HCT116 (cell line): ENCODE results near the gene RTN4RL1. TPM values are rescaled to one million over a fixed set of nuclear protein-coding genes. Genes with fewer than 3 reads are reported as not detected.

Experiments
- ATAC-seq: fragments of 200-7000 bp; cut with Tn5 transposase; 2 replicates; pipeline ENCODE4 v1.9.1; 2020; ENCODE audit warnings: mild to moderate bottlenecking, moderate library complexity
- BruUV-seq: library from RNA; stranded (reverse); fragments of 400-500 nt; replicated peaks from 2 replicates; lab custom pipeline; 2021; lab: Mats Ljungman, UMichigan
- CTCF ChIA-PET: fragments of 300-600 bp; sonication (Branson Sonifier 250); formaldehyde crosslinking; loops from one replicate; lab custom pipeline; 2021; ENCODE audit warnings: antibody characterized with exemption; lab: Charles Lee
- POLR2A ChIA-PET: fragments of 300-600, 350-600 bp; sonication (Branson Sonifier 250); formaldehyde crosslinking; loops from one replicate; lab custom pipeline; 2021; ENCODE audit warnings: antibody characterized with exemption; lab: Charles Lee
- RAD21 ChIA-PET, 2 experiments: fragments of 300-600 bp; sonication (Branson Sonifier 250); formaldehyde crosslinking; loops; one replicate each; lab custom pipeline; 2023; ENCODE audit warnings: low total read pairs in 2 of 2; ENCODE audit not compliant: uncharacterized antibody in 2 of 2, unreplicated experiment in 2 of 2, low non-redundant PET in 1 of 2; lab: Charles Lee
- DNase-seq: peaks from one replicate; pipeline ENCODE4 v3.0.0-alpha.2; 2010; ENCODE audit warnings: low read depth, low spot score
- H2AFZ ChIP-seq: fragments of 200-600 bp; shearing (Covaris generic), sonication (generic); 2 replicates; pipeline ENCODE4 v1.6.1; 2017; ENCODE audit warnings: low read depth, mixed run types, mixed read lengths, antibody characterized with exemption, low read length; ENCODE audit not compliant: poor library complexity, severe bottlenecking
- H3K27ac ChIP-seq: 2 replicates; pipeline ENCODE4 v1.5.1; 2012; ENCODE audit warnings: low read depth, low read length
- H3K27me3 ChIP-seq: fragments of 200-600 bp; sonication (generic); 2 replicates; pipeline ENCODE4 v1.6.1; 2016; ENCODE audit warnings: mixed run types, low read length, mixed read lengths; ENCODE audit not compliant: insufficient read depth
- H3K36me3 ChIP-seq, 2 experiments: fragments of 200-500 bp in 1 of 2; fragments of 200-600 bp in 1 of 2; sonication (Bioruptor generic) in 1 of 2; sonication (generic) in 1 of 2; 2 replicates each; pipeline versions ENCODE4 v1.5.1 to v1.6.1; 2014 to 2016; ENCODE audit warnings: low read length in 2 of 2, inconsistent platforms in 1 of 2, mixed read lengths in 1 of 2, mixed run types in 1 of 2; ENCODE audit not compliant: insufficient read depth in 2 of 2, control insufficient read depth in 1 of 2
- H3K4me1 ChIP-seq, 2 experiments: fragments of 200-600 bp in 1 of 2; sonication (generic) in 1 of 2; 2 replicates each; pipeline versions ENCODE4 v1.5.1 to v1.6.1; 2012 to 2017; ENCODE audit warnings: low read length in 2 of 2, inconsistent platforms in 1 of 2, mild to moderate bottlenecking in 1 of 2, mixed read lengths in 1 of 2, mixed run types in 1 of 2, moderate library complexity in 1 of 2; ENCODE audit not compliant: insufficient read depth in 2 of 2, control insufficient read depth in 1 of 2
- H3K4me2 ChIP-seq: fragments of 200-600 bp; sonication (generic); 2 replicates; pipeline ENCODE4 v1.6.1; 2017; ENCODE audit warnings: mixed run types, low read length, mixed read lengths
- H3K4me3 ChIP-seq, 2 experiments: fragments of 200-600 bp in 1 of 2; sonication (generic) in 1 of 2; replicated peaks in 1 of 2; 2 replicates each; pipeline ENCODE4 v1.5.1; 2011 to 2016; ENCODE audit warnings: low read length in 2 of 2, control low read depth in 1 of 2, low read depth in 1 of 2, mild to moderate bottlenecking in 1 of 2, mixed read lengths in 1 of 2, mixed run types in 1 of 2
- H3K79me2 ChIP-seq: fragments of 200-600 bp; sonication (generic); 2 replicates; pipeline ENCODE4 v1.6.1; 2017; ENCODE audit warnings: mild to moderate bottlenecking, mixed run types, low read length, moderate library complexity, mixed read lengths; ENCODE audit not compliant: insufficient read depth
- H3K9ac ChIP-seq: fragments of 200-600 bp; sonication (generic); 2 replicates; pipeline ENCODE4 v1.6.1; 2016; ENCODE audit warnings: low read length, mixed read lengths
- H3K9me2 ChIP-seq: fragments of 200-600 bp; sonication (generic), shearing (Covaris generic); 2 replicates; pipeline ENCODE4 v1.6.1; 2017; ENCODE audit warnings: mixed run types, mild to moderate bottlenecking, moderate library complexity; ENCODE audit not compliant: insufficient read depth
- H3K9me3 ChIP-seq, 2 experiments: fragments of 200-500 bp in 1 of 2; fragments of 200-600 bp in 1 of 2; sonication (Bioruptor generic) in 1 of 2; sonication (generic) in 1 of 2; 2 replicates each; pipeline ENCODE4 v1.6.1; 2014 to 2017; ENCODE audit warnings: low read length in 2 of 2, mixed read lengths in 2 of 2, inconsistent platforms in 1 of 2, low read depth in 1 of 2, mild to moderate bottlenecking in 1 of 2, mixed run types in 1 of 2, moderate library complexity in 1 of 2; ENCODE audit not compliant: control insufficient read depth in 1 of 2, insufficient read depth in 1 of 2
- H4K20me1 ChIP-seq: fragments of 200-600 bp; sonication (generic), shearing (Covaris generic); 2 replicates; pipeline ENCODE4 v1.6.1; 2017; ENCODE audit warnings: mixed run types, mild to moderate bottlenecking, moderate library complexity; ENCODE audit not compliant: insufficient read depth
- ATF3 ChIP-seq: IDR thresholded peaks from 2 replicates; pipeline ENCODE4 v1.6.1; 2012
- EZH2 ChIP-seq: fragments of 200-600 bp; sonication (generic); IDR thresholded peaks from 2 replicates; pipeline ENCODE4 v1.6.1; 2017; ENCODE audit warnings: antibody characterized with exemption, mixed run types
- FOSL1 ChIP-seq: IDR thresholded peaks from 2 replicates; pipeline ENCODE4 v1.6.1; 2012; ENCODE audit warnings: low read depth
- JUND ChIP-seq: IDR thresholded peaks from 2 replicates; pipeline ENCODE4 v1.6.1; 2012
- MAX ChIP-seq: IDR thresholded peaks from 2 replicates; pipeline ENCODE4 v1.6.1; 2012
- POLR2AphosphoS5 ChIP-seq: IDR thresholded peaks from 2 replicates; pipeline ENCODE4 v1.6.1; 2011; ENCODE audit warnings: mild to moderate bottlenecking, low read depth, low read length, moderate library complexity
- TCF7L2 ChIP-seq: IDR thresholded peaks from 2 replicates; pipeline ENCODE4 v1.7.0; 2011; ENCODE audit warnings: borderline replicate concordance, inconsistent platforms; ENCODE audit not compliant: insufficient read depth, insufficient read length; ENCODE audit errors: extremely low read depth
- ZFX ChIP-seq: fragments of 450-650 bp; IDR thresholded peaks from 2 replicates; pipeline ENCODE4 v1.6.1; 2017
- intact Hi-C: fragments of 100-400 bp; cut with micrococcal nuclease; formaldehyde crosslinking; loops from 2 replicates; pipeline ENCODE4 v1.10.0; 2022
- total RNA-seq: library from RNA; stranded (reverse); gene quantifications from one replicate; pipeline ENCODE4 v1.2.1, GENCODE V29; 2021; ENCODE audit not compliant: unreplicated experiment
- TF ChIP-seq, protein P1 (sequence below): IDR thresholded peaks from 2 replicates; pipeline ENCODE4 v1.6.1; 2011; ENCODE audit warnings: mild to moderate bottlenecking, low read length, moderate library complexity; ENCODE audit not compliant: insufficient replicate concordance; ENCODE audit errors: extremely low read depth
- TF ChIP-seq, protein P2 (sequence below), 3 experiments: fragments of 200-600 bp in 1 of 3; sonication (generic) in 1 of 3; IDR thresholded peaks in 2 of 3; conservative IDR thresholded peaks in 1 of 3; 2 replicates each; pipeline ENCODE4 v1.5.1; 2012 to 2017; ENCODE audit warnings: low read depth in 2 of 3, low read length in 2 of 3, antibody characterized with exemption in 1 of 3, borderline replicate concordance in 1 of 3, control low read depth in 1 of 3, mild to moderate bottlenecking in 1 of 3, mixed read lengths in 1 of 3, mixed run types in 1 of 3, moderate library complexity in 1 of 3; ENCODE audit not compliant: insufficient read depth in 1 of 3
- TF ChIP-seq, protein P3 (sequence below): IDR thresholded peaks from 2 replicates; pipeline ENCODE4 v1.6.1; 2012; ENCODE audit warnings: low read depth

The RTN4RL1 gene
- total RNA-seq, 1 experiment from 2014 or later, result 3.7 TPM

DNA sequence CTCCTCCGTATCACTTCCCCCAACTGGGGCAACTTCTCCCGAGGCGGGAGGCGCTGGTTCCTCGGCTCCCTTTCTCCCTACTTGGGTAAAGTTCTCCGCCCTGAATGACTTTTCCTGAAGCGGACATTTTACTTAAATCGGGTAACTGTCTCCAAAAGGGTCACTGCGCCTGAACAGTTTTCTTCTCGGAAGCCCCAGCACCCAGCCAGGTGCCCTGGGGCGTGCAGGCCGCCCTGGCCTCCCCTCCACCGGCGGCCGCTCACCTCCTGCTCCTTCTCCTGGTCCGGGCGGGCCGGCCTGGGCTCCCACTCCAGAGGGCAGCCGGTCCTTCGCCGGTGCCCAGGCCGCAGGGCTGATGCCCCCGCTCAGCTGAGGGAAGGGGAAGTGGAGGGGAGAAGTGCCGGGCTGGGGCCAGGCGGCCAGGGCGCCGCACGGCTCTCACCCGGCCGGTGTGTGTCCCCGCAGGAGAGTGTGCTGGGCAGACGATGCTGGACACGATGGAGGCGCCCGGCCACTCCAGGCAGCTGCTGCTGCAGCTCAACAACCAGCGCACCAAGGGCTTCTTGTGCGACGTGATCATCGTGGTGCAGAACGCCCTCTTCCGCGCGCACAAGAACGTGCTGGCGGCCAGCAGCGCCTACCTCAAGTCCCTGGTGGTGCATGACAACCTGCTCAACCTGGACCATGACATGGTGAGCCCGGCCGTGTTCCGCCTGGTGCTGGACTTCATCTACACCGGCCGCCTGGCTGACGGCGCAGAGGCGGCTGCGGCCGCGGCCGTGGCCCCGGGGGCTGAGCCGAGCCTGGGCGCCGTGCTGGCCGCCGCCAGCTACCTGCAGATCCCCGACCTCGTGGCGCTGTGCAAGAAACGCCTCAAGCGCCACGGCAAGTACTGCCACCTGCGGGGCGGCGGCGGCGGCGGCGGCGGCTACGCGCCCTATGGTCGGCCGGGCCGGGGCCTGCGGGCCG lies 31.4 kb upstream of the RTN4RL1 start:
- no peak overlapping the region for H2AFZ ChIP-seq
- CTCF ChIA-PET, result interaction anchor here (0.5 to 8.0 kb wide), 3 partner anchors 166 to 188 kb away, joined by 3 to 200 read pairs (median 5); no protein-coding TSS in a partner anchor
- intact Hi-C loops, result no loop called here
- DNase-seq (no peak), ATAC-seq (no peak)
- H3K4me1 ChIP-seq, result peaks cover 0 to 11% of the 10 kb centered on the region in 2 experiments; a peak in 1 of 4 replicates
- no TSS peak for BruUV-seq
- H3K27me3 ChIP-seq, result no peaks in the 10 kb centered on the region
- H3K4me3 ChIP-seq, result no peak overlapping the region
- no peaks in the 10 kb centered on the region for H3K9me3 ChIP-seq
- H3K36me3 ChIP-seq, result no peaks in the 10 kb centered on the region
- H3K79me2 ChIP-seq, result no peaks in the 10 kb centered on the region
- H3K9me2 ChIP-seq, result no peaks in the 10 kb centered on the region
- H3K9ac ChIP-seq, result no peak overlapping the region
- TF ChIP-seq, protein P1, sequence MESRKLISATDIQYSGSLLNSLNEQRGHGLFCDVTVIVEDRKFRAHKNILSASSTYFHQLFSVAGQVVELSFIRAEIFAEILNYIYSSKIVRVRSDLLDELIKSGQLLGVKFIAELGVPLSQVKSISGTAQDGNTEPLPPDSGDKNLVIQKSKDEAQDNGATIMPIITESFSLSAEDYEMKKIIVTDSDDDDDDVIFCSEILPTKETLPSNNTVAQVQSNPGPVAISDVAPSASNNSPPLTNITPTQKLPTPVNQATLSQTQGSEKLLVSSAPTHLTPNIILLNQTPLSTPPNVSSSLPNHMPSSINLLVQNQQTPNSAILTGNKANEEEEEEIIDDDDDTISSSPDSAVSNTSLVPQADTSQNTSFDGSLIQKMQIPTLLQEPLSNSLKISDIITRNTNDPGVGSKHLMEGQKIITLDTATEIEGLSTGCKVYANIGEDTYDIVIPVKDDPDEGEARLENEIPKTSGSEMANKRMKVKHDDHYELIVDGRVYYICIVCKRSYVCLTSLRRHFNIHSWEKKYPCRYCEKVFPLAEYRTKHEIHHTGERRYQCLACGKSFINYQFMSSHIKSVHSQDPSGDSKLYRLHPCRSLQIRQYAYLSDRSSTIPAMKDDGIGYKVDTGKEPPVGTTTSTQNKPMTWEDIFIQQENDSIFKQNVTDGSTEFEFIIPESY, result no peak
- TF ChIP-seq JUND (no peak), TCF7L2 (no peak), EZH2 (no peak), ATF3 (no peak), MAX (no peak), POLR2AphosphoS5 (no peak), FOSL1 (no peak), ZFX (no peak)
- TF ChIP-seq, protein P2, sequence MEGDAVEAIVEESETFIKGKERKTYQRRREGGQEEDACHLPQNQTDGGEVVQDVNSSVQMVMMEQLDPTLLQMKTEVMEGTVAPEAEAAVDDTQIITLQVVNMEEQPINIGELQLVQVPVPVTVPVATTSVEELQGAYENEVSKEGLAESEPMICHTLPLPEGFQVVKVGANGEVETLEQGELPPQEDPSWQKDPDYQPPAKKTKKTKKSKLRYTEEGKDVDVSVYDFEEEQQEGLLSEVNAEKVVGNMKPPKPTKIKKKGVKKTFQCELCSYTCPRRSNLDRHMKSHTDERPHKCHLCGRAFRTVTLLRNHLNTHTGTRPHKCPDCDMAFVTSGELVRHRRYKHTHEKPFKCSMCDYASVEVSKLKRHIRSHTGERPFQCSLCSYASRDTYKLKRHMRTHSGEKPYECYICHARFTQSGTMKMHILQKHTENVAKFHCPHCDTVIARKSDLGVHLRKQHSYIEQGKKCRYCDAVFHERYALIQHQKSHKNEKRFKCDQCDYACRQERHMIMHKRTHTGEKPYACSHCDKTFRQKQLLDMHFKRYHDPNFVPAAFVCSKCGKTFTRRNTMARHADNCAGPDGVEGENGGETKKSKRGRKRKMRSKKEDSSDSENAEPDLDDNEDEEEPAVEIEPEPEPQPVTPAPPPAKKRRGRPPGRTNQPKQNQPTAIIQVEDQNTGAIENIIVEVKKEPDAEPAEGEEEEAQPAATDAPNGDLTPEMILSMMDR (IDR thresholded peaks at IDR 0.05 in 2 of 3, conservative IDR thresholded peaks at IDR 0.05 in 1 of 3; ENCODE audit: borderline replicate concordance in 1 of 3, insufficient read depth in 1 of 3, low read depth in 2 of 3, low read length in 2 of 3), result no peak
- TF ChIP-seq, protein P3, sequence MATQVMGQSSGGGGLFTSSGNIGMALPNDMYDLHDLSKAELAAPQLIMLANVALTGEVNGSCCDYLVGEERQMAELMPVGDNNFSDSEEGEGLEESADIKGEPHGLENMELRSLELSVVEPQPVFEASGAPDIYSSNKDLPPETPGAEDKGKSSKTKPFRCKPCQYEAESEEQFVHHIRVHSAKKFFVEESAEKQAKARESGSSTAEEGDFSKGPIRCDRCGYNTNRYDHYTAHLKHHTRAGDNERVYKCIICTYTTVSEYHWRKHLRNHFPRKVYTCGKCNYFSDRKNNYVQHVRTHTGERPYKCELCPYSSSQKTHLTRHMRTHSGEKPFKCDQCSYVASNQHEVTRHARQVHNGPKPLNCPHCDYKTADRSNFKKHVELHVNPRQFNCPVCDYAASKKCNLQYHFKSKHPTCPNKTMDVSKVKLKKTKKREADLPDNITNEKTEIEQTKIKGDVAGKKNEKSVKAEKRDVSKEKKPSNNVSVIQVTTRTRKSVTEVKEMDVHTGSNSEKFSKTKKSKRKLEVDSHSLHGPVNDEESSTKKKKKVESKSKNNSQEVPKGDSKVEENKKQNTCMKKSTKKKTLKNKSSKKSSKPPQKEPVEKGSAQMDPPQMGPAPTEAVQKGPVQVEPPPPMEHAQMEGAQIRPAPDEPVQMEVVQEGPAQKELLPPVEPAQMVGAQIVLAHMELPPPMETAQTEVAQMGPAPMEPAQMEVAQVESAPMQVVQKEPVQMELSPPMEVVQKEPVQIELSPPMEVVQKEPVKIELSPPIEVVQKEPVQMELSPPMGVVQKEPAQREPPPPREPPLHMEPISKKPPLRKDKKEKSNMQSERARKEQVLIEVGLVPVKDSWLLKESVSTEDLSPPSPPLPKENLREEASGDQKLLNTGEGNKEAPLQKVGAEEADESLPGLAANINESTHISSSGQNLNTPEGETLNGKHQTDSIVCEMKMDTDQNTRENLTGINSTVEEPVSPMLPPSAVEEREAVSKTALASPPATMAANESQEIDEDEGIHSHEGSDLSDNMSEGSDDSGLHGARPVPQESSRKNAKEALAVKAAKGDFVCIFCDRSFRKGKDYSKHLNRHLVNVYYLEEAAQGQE, result no peak
- no peak overlapping the region for H3K4me2 ChIP-seq
- POLR2A ChIA-PET, result no interaction called here
- H3K27ac ChIP-seq, result no peak overlapping the region
- H4K20me1 ChIP-seq, result no peaks in the 10 kb centered on the region
- RAD21 ChIA-PET, result interaction anchor here (0.6 to 1.0 kb wide), 2 partner anchors 22 to 188 kb away, joined by 3 to 4 read pairs; no protein-coding TSS in a partner anchor
